MCF 10A (cell line): ENCODE data around the gene SEMA4D. TPM values are rescaled to one million over a fixed set of nuclear protein-coding genes. Genes with fewer than 3 reads are reported as not detected.

Experiments
- BruUV-seq: library from RNA; stranded (reverse); fragments of 400-500 nt; replicated peaks from 2 replicates; lab custom pipeline; 2021; lab: Mats Ljungman, UMichigan
- CTCF ChIA-PET: fragments of 300-600 bp; sonication (Branson Sonifier 250); formaldehyde crosslinking; extraction: SDS; loops from one replicate; lab custom pipeline; 2021; ENCODE audit warnings: antibody characterized with exemption, inconsistent platforms; lab: Yijun Ruan, JAX
- POLR2A ChIA-PET: fragments of 300-600, 350-650 bp; sonication (Branson Sonifier 250); formaldehyde crosslinking; extraction: SDS; loops from one replicate; lab custom pipeline; 2020; ENCODE audit warnings: antibody characterized with exemption, inconsistent platforms; lab: Yijun Ruan, JAX
- DNase-seq: peaks from one replicate; pipeline ENCODE4 v3.0.0-alpha.2; 2018; ENCODE audit not compliant: unreplicated experiment
- H3K27ac Mint-ChIP-seq: one replicate; pipeline ENCODE4 v1.8.0; 2022; ENCODE audit warnings: mild to moderate bottlenecking, low read depth, mixed read lengths; ENCODE audit not compliant: unreplicated experiment
- H3K27me3 Mint-ChIP-seq: one replicate; pipeline ENCODE4 v1.8.0; 2022; ENCODE audit warnings: mixed read lengths; ENCODE audit not compliant: insufficient read depth, unreplicated experiment
- H3K36me3 Mint-ChIP-seq: one replicate; pipeline ENCODE4 v1.8.0; 2022; ENCODE audit warnings: mild to moderate bottlenecking, moderate library complexity, mixed read lengths; ENCODE audit not compliant: insufficient read depth, unreplicated experiment
- H3K4me1 Mint-ChIP-seq: one replicate; pipeline ENCODE4 v1.8.0; 2022; ENCODE audit warnings: mixed read lengths; ENCODE audit not compliant: insufficient read depth, unreplicated experiment
- H3K4me3 Mint-ChIP-seq: one replicate; pipeline ENCODE4 v1.8.0; 2022; ENCODE audit warnings: mild to moderate bottlenecking, moderate library complexity, mixed read lengths; ENCODE audit not compliant: unreplicated experiment
- H3K9me3 Mint-ChIP-seq: one replicate; pipeline ENCODE4 v1.8.0; 2022; ENCODE audit warnings: mixed read lengths; ENCODE audit not compliant: unreplicated experiment
- CTCF ChIP-seq: fragments of 200-600 bp; IDR thresholded peaks from one replicate; pipeline ENCODE4 v1.8.0; 2022; ENCODE audit warnings: antibody characterized with exemption, mild to moderate bottlenecking; ENCODE audit not compliant: unreplicated experiment
- intact Hi-C: fragments of 100-400 bp; cut with micrococcal nuclease; formaldehyde crosslinking; loops from 2 replicates; pipeline ENCODE4 v1.14.1; 2022
- total RNA-seq: library from RNA; stranded (reverse); gene quantifications from 2 replicates; pipeline ENCODE4 v1.2.3, GENCODE V29; 2022

The SEMA4D gene
- total RNA-seq, 1 experiment from 2014 or later = 4.2 TPM

GRCh38 chr9:89376286-89376685 is 121.6 kb downstream of the SEMA4D start:
- H3K27me3 Mint-ChIP-seq = no peaks in the 10 kb centered on the region
- POLR2A ChIA-PET = interaction anchor here (0.6 kb wide), 1 partner anchor 482 kb away, joined by 3 read pairs; no protein-coding TSS in a partner anchor
- H3K27ac Mint-ChIP-seq = no peak overlapping the region
- no peak for DNase-seq
- BruUV-seq = no TSS peak
- no peaks in the 10 kb centered on the region for H3K36me3 Mint-ChIP-seq
- intact Hi-C loops = no loop called here
- CTCF ChIA-PET = interaction anchor here (2.5 kb wide), 1 partner anchor 173 kb away, joined by 21 read pairs; no protein-coding TSS in a partner anchor
- TF ChIP-seq CTCF = no peak
- no peak overlapping the region for H3K4me3 Mint-ChIP-seq
- H3K9me3 Mint-ChIP-seq = no peaks in the 10 kb centered on the region
- no peaks in the 10 kb centered on the region for H3K4me1 Mint-ChIP-seq

GRCh38 chr9:89375191-89375760 is 122.6 kb downstream of the SEMA4D start:
- DNase-seq = no peak
- Mint-ChIP-seq H3K27me3 (no peaks in the 10 kb centered on the region), H3K27ac (no peak overlapping the region), H3K36me3 (no peaks in the 10 kb centered on the region), H3K4me3 (no peak overlapping the region), H3K4me1 (no peaks in the 10 kb centered on the region), H3K9me3 (no peaks in the 10 kb centered on the region)
- TF ChIP-seq CTCF = no peak
- no TSS peak for BruUV-seq
- intact Hi-C loops = loop anchor here (2.0 kb wide), 1 partner anchor 174 kb away; no protein-coding TSS in a partner anchor
- ChIA-PET POLR2A (no interaction called here), CTCF (interaction anchor here (0.6 to 2.5 kb wide), 2 partner anchors 33 to 174 kb away, joined by 3 to 21 read pairs; no protein-coding TSS in a partner anchor)

GRCh38 chr9:89374176-89374575 is 123.7 kb downstream of the SEMA4D start:
- H3K27ac Mint-ChIP-seq = no peak overlapping the region
- no peaks in the 10 kb centered on the region for H3K27me3 Mint-ChIP-seq
- H3K36me3 Mint-ChIP-seq = no peaks in the 10 kb centered on the region
- intact Hi-C loops = loop anchor here (2.0 kb wide), 1 partner anchor 175 kb away; no protein-coding TSS in a partner anchor
- H3K4me1 Mint-ChIP-seq = no peaks in the 10 kb centered on the region
- no peak overlapping the region for H3K4me3 Mint-ChIP-seq
- BruUV-seq = no TSS peak
- TF ChIP-seq CTCF = no peak
- POLR2A ChIA-PET = no interaction called here
- no peak for DNase-seq
- no peaks in the 10 kb centered on the region for H3K9me3 Mint-ChIP-seq
- CTCF ChIA-PET = interaction anchor here (2.5 kb wide), 1 partner anchor 175 kb away, joined by 21 read pairs; no protein-coding TSS in a partner anchor

- TF ChIP-seq CTCF = no peak
- ChIA-PET CTCF (no interaction called here), POLR2A (no interaction called here)
- H3K4me1 Mint-ChIP-seq = no peaks in the 10 kb centered on the region
- no peak overlapping the region for H3K27ac Mint-ChIP-seq
- intact Hi-C loops = no loop called here
- no peaks in the 10 kb centered on the region for H3K36me3 Mint-ChIP-seq
- no peaks in the 10 kb centered on the region for H3K9me3 Mint-ChIP-seq
- no TSS peak for BruUV-seq
- H3K4me3 Mint-ChIP-seq = no peak overlapping the region
- no peak for DNase-seq
- H3K27me3 Mint-ChIP-seq = no peaks in the 10 kb centered on the region
These were observed 124.9 kb downstream of the SEMA4D start for GRCh38 chr9:89372979-89373378.
